ENCODE measurements around the gene APP.

The APP gene

DNA sequence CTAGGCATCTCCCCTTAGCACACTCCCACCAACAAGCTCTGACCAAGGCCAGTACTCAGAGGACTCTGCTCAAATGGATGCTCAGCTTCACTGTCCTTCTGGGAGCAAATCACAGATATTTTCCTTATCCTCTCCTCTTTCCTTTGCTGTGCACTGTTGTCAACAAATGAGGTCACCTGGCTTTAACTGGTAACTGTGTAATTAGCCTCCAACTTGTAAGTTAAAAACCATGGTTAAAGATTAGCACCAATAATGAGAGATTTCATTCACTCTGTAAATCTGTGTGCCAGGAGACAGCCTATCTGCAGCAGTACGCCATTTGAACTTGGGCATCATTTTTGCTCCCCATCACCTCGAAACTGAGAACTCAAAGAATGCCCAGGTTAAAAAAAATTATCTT is 286.3 kb downstream of the APP start:
- DNase-seq, result no peak

DNA sequence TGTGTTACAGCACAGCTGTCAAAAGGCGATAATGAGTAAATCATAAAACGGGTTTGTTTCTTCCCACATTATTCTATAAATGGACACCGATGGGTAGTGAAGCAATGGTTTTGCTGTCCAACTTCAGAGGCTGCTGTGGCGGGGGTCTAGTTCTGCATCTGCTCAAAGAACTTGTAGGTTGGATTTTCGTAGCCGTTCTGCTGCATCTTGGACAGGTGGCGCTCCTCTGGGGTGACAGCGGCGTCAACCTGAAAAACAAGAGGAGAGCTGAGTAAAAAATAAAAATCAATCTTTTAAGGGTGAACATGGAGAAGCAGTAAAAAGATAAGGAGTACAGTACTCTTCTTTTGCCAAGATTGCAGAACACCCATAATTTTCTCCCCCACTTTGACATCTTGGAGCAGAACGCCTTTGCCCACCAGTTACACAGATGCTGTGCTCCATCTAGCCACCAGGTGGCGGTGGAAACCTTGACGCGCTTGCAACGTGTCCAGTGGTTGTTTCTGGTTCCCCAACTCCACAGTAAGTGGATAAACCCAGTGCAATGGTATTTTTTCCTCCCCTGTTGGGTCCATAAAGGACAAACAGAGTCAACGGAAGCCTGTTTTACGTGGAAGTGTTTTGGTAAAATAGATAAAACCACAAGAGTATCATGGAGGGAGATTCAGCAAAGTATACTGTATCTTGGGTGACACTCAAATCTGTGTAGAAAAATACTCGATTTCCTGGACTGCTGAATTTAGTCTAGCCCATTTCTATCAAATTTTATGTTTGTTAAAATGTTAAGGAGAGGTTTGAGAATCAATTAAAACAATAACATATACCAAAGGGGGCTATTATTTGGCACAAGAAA is 288.8 kb downstream of the APP start:
- peak in 50 of 58 donors; percentile 4 to 72 (median 39) for DNase-seq

DNA sequence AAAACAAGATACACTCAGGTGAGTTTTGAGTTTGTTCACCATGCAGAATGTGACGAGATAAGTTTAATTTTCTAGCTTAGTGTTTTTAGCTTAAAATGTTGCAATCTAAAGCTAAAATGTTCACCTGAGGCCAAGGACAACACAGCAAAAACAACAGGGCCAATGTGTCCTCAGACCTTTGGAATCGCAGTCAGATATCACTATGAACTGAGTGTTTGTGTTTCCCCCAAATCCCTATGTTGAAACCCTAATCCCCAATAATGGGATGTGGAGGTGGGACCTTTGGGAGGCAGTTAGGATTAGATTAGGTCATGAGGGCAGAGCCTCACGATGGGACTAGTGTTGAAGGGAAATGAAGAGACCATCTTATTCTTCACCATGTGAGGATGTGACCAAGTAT is 291.4 kb downstream of the APP start:
- DNase-seq, result no peak

DNA sequence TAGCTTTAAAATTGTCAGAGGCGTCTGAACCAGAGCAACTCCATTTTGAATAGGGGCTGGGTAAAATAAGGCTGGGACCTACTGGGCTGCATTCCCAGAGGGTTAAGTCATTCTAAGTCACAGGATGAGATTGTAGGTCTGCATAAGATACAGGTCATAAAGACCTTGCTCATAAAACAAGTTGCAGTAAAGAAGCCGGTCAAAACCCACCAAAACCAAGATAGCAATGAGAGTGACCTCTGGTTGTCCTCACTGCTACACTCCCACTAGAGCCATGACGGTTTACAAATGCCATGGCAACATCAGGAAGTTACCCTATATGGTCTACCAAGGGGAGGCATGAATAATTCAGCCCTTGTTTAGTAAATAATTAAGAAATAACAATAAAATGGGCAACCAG is 292.2 kb downstream of the APP start:
- no peak for DNase-seq

DNA sequence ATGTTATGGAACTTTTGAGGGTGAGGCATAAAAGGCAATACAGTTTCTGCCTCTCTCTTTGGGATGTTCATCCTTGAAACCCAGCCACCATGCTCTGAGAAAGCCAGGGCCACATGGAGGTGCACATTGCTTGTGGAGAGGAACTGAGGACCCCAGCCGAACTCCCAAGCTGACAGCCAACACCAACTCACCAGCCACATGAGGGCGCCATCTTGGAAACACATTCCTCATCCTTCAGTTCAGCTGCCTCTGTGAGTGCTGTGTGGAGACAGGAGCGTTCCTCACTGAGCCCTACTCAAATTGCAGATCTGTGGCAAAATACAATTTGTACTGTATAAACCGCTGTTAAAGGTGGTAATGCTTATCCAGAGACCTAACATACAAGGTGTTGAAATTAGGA is 298.3 kb downstream of the APP start:
- DNase-seq, result no peak

DNA sequence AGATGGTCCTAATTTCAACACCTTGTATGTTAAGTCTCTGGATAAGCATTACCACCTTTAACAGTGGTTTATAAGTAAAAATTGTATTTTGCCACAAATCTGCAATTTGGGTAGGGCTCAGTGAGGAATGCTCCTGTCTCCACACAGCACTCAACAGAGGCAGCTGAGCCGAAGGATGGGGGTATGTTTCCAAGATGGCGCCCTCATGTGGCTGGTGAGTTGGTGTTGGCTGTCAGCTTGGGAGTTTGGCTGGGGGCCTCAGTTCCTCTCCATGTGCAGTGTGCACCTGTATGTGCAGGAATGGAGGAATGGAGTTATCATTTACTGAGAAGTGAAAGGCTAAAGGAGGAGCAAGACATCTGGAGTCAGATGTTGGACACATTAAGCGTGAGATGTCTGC is 299.0 kb downstream of the APP start:
- DNase-seq, result no peak

DNA sequence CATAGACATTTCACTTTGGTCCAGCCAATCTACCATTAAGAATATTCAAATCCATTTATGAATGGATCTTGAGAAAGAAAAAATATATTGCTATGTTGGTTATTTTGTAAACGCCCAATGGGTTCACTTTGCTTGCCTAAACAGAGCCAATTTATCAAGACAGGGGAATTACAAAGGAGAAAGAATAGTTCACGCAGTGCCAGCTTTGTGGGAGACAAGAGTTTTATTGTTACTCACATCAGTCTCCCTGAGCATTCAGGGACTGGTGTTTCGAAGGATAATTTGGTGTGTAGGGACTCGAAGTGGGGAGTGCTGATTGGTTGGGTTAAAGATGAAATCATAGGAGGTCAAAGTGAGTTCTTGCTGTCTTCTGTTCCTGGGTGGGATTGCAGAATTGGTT is 300.5 kb downstream of the APP start:
- DNase-seq, result peak in 16 of 58 donors; percentile 2 to 75 (median 21)

GRCh38 chr21:25867061-25867460 is 303.5 kb downstream of the APP start:
- DNase-seq, result no peak

- no peak for DNase-seq
Observed at GRCh38 chr21:25863747-25864146, 306.8 kb downstream of the APP start.

GRCh38 chr21:25863031-25863430 is 307.5 kb downstream of the APP start:
- no peak for DNase-seq

- peak in 1 of 58 donors; percentile 6 for DNase-seq
Observed at GRCh38 chr21:25862596-25862995, 308.0 kb downstream of the APP start.

DNA sequence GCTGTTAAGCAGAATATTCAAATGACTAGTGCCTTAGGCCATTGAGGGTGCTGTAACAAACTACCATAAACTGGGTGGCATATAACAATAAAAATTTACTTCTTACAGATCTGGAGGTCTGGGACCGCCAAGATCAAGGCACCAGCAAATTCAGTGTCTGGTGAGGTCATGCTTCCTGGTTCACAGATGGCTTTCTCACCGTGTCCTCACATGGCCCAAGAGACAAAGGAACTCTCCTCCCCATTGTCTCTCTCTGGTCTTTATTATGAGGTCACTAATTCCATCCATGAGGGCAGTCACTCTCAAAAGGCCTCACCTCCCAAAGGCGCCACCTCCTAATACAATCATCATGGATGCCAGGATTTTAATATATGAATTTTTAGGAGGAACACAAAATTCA is 308.5 kb downstream of the APP start:
- DNase-seq, result no peak

GRCh38 chr21:25859235-25859929 is 311.2 kb downstream of the APP start:
- DNase-seq, result no peak

DNA sequence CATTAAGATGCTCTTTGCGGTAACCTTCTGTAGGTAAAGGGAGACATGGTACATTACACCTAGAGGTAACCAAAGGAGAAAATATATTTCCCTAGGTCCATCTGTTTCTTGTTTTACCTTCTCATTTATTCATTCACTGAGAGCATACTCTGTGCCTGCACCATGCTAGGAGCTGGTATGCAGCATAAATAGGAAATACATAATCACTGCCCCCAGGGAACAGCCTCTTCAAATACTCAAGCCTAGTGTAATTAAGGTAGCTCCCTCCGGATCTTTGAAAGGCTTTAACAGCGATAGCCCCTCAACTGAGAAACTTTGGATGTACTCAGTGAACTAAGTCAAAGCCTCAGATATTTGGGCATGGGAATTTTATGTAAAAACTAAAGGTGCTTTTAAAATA is 312.2 kb downstream of the APP start:
- DNase-seq, result no peak

DNA sequence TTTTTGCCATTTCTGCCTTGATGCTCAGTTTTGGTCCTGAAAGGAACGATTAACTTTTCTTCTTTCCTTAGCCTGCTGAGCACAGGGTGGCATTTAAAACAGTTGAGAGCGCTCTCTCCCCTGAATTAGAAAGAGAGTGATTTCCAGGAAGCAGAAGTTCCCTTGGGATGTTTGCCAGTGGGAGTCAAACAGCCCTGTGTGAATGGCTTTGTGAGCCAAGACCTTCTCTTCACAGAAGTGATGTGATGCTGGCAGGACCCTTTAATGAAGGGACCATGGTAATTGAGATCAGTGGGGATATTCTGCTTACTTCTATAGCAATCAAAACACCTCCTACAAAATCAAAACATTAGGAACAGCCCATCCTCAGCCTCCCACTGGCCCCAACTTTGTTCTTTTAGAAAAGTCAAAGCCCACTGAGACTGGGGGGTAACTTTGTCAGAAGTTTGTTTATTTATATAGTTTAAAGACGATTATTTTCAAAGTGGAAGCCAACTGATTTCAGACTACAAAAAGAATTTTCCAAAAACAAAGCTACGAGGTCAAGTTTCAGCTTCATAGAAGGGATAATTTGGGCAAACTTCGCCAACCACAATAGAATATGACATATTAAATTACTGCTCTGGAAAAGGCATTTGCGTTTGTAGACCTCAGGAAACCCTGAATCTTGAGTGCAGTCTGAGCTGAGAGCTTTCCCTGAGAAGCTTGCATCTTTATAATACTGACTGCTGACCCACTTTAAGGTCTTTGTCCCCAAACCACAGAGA is 313.1 kb downstream of the APP start:
- DNase-seq, result peak in 7 of 58 donors; percentile 10 to 48 (median 18)

GRCh38 chr21:25855576-25855975 is 315.0 kb downstream of the APP start:
- DNase-seq, result no peak

DNA sequence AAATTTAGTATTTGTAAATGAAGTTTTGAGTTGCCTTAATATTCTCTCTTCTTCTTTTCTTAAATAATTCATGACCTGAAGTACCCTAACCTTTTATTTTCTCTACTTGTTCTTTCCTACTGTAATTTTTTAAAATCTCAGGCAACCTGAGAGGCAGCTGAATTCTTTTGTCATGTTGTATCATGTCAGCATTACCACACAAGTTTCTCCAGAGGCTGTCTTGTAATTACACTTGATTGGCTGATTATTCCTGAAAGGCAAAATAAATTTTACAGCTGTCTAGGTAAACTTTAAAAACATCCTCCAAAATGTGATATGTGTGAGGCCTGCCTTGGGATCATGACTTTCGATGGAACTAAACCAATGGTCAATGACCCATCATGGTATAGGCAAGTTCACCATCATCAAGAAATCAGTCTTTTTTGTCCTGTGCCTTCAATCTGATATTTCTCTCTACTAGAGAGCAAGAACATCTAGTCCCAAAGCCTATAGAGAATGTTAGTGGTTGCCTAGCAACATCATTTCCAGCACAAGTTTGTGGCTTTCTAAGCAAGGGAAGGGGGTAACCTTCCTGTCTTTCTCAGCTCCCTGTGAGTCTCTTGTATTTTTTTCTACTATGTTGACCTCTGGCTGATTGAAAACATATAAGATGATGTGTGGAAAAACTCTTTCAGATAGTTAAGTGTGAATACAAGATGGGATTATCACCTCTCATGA is 320.3 kb downstream of the APP start:
- DNase-seq, result peak in 1 of 58 donors; percentile 3

GRCh38 chr21:25848309-25848708 is 322.3 kb downstream of the APP start:
- DNase-seq, result no peak

DNA sequence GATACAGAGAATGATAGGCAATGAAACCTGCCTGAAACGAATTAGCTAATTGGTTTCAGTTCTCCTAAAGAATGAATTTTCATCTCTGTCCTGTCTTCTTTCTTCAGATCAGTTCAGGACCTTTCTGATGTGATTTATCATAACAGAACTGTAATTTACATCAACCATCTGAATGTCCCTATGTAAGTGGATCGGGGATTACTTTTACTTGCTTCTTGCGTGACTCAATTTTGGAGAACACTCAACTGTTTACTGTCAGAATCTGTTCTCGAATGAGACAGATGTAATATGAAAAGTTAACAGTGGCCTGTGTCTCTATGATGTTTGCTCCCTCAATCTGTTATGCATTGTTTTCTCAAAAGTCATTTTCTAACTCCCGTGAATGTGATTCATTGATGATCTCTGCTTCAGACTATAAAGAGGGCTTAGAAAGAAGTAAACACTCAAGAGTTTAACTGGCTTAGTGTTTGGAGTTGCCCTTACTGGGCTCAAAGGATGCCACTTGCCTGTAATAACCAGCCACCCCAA is 324.8 kb downstream of the APP start:
- DNase-seq, result no peak

- peak in 12 of 58 donors; percentile 2 to 72 (median 26) for DNase-seq
Observed at GRCh38 chr21:25842925-25843324, 327.6 kb downstream of the APP start.

- DNase-seq, result no peak
Observed at GRCh38 chr21:25838809-25839208, 331.8 kb downstream of the APP start.

Data from anterior cingulate cortex (tissue), 58 donors.